GM12878 (cell line): Measurements from ENCODE around the gene SLC26A1. TPM values are rescaled to one million over a fixed set of nuclear protein-coding genes. Genes with fewer than 3 reads are reported as not detected.

Experiments
- ATF7 ChIP-seq: fragments of 450-650 bp; IDR thresholded peaks from 2 replicates; pipeline ENCODE4 v1.6.1; 2016; ENCODE audit warnings: low read depth, mild to moderate bottlenecking
- BACH1 ChIP-seq: fragments of 450-650 bp; IDR thresholded peaks from 2 replicates; pipeline ENCODE4 v1.6.1; 2017; ENCODE audit warnings: mild to moderate bottlenecking, borderline replicate concordance
- BRCA1 ChIP-seq: IDR thresholded peaks from 2 replicates; pipeline ENCODE4 v1.6.1; 2011; ENCODE audit warnings: low read depth, low read length, improper control_type of control experiment
- CREM ChIP-seq: IDR thresholded peaks from 2 replicates; pipeline ENCODE4 v1.6.1; 2014; ENCODE audit warnings: antibody characterized with exemption, low read depth
- ETV6 ChIP-seq, 2 experiments: fragments of 450-650 bp in 1 of 2; IDR thresholded peaks in 1 of 2; conservative IDR thresholded peaks in 1 of 2; 2 replicates each; pipeline ENCODE4 v1.6.1; 2014; ENCODE audit warnings: antibody characterized with exemption in 1 of 2, borderline replicate concordance in 1 of 2, low read depth in 1 of 2, mild to moderate bottlenecking in 1 of 2, moderate library complexity in 1 of 2
- FOXM1 ChIP-seq: IDR thresholded peaks from 2 replicates; pipeline ENCODE4 v1.6.1; 2012; ENCODE audit warnings: low read depth, mild to moderate bottlenecking, inconsistent platforms, low read length, moderate library complexity
- HDGF ChIP-seq: fragments of 450-650 bp; IDR thresholded peaks from 2 replicates; pipeline ENCODE4 v1.6.1; 2016; ENCODE audit warnings: antibody characterized with exemption
- IKZF1 ChIP-seq: fragments of 450-650 bp; conservative IDR thresholded peaks from 2 replicates; pipeline ENCODE4 v1.6.1; 2017; ENCODE audit warnings: antibody characterized with exemption, mild to moderate bottlenecking
- KLF5 ChIP-seq: fragments of 450-650 bp; IDR thresholded peaks from 2 replicates; pipeline ENCODE4 v1.6.1; 2014; ENCODE audit warnings: mild to moderate bottlenecking; ENCODE audit not compliant: partially characterized antibody
- MEF2B ChIP-seq: fragments of 450-650 bp; IDR thresholded peaks from 2 replicates; pipeline ENCODE4 v1.6.1; 2018; ENCODE audit warnings: mild to moderate bottlenecking, moderate library complexity; ENCODE audit not compliant: partially characterized antibody, poor library complexity, severe bottlenecking
- MYB ChIP-seq: fragments of 150-350 bp; IDR thresholded peaks from 2 replicates; pipeline ENCODE4 v1.6.1; 2014; ENCODE audit warnings: mild to moderate bottlenecking, low read depth, low read length, borderline replicate concordance
- NFXL1 ChIP-seq: fragments of 450-650 bp; IDR thresholded peaks from 2 replicates; pipeline ENCODE4 v1.6.1; 2017; ENCODE audit warnings: antibody characterized with exemption, mild to moderate bottlenecking, borderline replicate concordance
- NFYA ChIP-seq: IDR thresholded peaks from 2 replicates; pipeline ENCODE4 v1.6.1; 2011; ENCODE audit warnings: low read depth, mild to moderate bottlenecking, low read length, improper control_type of control experiment, borderline replicate concordance
- NRF1 ChIP-seq: conservative IDR thresholded peaks from 2 replicates; pipeline ENCODE4 v1.6.1; 2011; ENCODE audit warnings: mild to moderate bottlenecking, low read depth, low read length, improper control_type of control experiment
- PAX8 ChIP-seq: fragments of 450-650 bp; IDR thresholded peaks from 2 replicates; pipeline ENCODE4 v1.6.1; 2017; ENCODE audit warnings: mild to moderate bottlenecking, moderate library complexity
- RFX5 ChIP-seq: IDR thresholded peaks from 2 replicates; pipeline ENCODE4 v1.6.1; 2011; ENCODE audit warnings: low read depth, low read length, improper control_type of control experiment
- SIX5 ChIP-seq: IDR thresholded peaks from 2 replicates; pipeline ENCODE4 v1.6.1; 2011; ENCODE audit warnings: mild to moderate bottlenecking, low read depth, low read length, moderate library complexity; ENCODE audit not compliant: severe bottlenecking
- SUPT20H ChIP-seq: IDR thresholded peaks from 2 replicates; pipeline ENCODE4 v1.6.1; 2011; ENCODE audit warnings: low read depth, mild to moderate bottlenecking, low read length, moderate library complexity, borderline replicate concordance; ENCODE audit not compliant: control insufficient read depth
- TCF12 ChIP-seq: IDR thresholded peaks from 2 replicates; pipeline ENCODE4 v1.6.1; 2011; ENCODE audit warnings: low read depth, mild to moderate bottlenecking, low read length
- YBX1 ChIP-seq: fragments of 450-650 bp; IDR thresholded peaks from 2 replicates; pipeline ENCODE4 v1.6.1; 2016; ENCODE audit warnings: antibody characterized with exemption
- ZSCAN29 ChIP-seq: fragments of 450-650 bp; IDR thresholded peaks from 2 replicates; pipeline ENCODE4 v1.6.1; 2017; ENCODE audit warnings: mild to moderate bottlenecking, moderate library complexity
- polyA plus RNA-seq, 11 experiments: library from polyadenylated mRNA; depleted of rRNA in 4 of 11; unstranded in 6 of 11; stranded (reverse) in 5 of 11; fragments of >200 nt; fragmentation: Nextera tagmentation in 4 of 11; fragmentation: Illumina TruSeq in 1 of 11; extraction: Ambion mirVana in 4 of 11; extraction: Trizol in 1 of 11; gene quantifications; 1 replicate in 1 of 11; 2 replicates in 10 of 11; pipeline versions ENCODE4 v1.2.1 to v1.2.3, GENCODE V29; 2011 to 2016; ENCODE audit warnings: inconsistent platforms in 2 of 11, missing spikeins in 2 of 11, low read depth in 1 of 11
- total RNA-seq, 4 experiments: library from RNA; depleted of rRNA in 3 of 4; stranded (reverse); fragments of >200 nt in 3 of 4; fragmentation: Illumina TruSeq in 1 of 4; extraction: Trizol in 1 of 4; gene quantifications; 2 replicates each; pipeline versions ENCODE4 v1.2.1 to v1.2.3, GENCODE V29; 2013 to 2021
- TF ChIP-seq, protein P1 (sequence below): IDR thresholded peaks from 2 replicates; pipeline ENCODE4 v1.6.1; 2011; ENCODE audit warnings: low read depth, mild to moderate bottlenecking, low read length, moderate library complexity, borderline replicate concordance; ENCODE audit errors: extremely low read depth
- TF ChIP-seq, protein P2 (sequence below): fragments of 450-650 bp; IDR thresholded peaks from 2 replicates; pipeline ENCODE4 v1.6.1; 2017; ENCODE audit warnings: mild to moderate bottlenecking, low read depth, inconsistent platforms; ENCODE audit not compliant: poor library complexity, severe bottlenecking
- TF ChIP-seq, protein P3 (sequence below): fragments of 450-650 bp; IDR thresholded peaks from 2 replicates; pipeline ENCODE4 v1.6.1; 2017; ENCODE audit warnings: mild to moderate bottlenecking, moderate library complexity

The SLC26A1 gene
- total and polyA plus RNA-seq, 10 of the 15 experiments (the other 5 are each of a cell fraction or from before 2014, with no cell fraction given), result 0.05 to 0.96 (median 0.28) TPM; not detected in 5

DNA sequence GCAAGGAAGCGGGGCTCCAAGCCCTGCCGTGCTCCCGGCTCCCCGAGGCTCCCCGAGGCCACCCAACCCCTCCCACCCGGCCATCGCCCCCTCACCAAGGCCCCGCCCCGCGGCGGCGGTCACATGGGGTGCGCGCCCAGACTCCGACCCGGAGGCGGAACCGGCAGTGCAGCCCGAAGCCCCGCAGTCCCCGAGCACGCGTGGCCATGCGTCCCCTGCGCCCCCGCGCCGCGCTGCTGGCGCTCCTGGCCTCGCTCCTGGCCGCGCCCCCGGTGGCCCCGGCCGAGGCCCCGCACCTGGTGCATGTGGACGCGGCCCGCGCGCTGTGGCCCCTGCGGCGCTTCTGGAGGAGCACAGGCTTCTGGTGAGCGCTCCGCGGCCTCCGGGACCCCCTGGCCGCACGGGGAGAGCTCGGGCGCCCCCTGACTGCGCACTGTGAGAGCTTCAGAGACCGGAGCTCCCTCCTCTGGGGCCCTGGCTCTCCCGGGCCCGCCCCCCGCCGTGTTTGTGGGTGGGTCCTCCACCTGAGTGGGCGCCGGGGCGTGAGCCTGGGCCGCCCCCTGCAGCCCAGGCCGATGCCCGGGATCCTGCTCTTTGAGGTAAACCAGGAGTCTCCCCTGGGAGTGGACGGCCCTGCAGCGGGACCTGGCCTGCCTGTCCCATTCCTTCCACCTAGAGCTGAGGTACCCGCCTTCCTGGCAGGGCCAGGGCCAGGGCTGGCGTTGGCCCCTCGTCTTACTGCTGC is 6.2 kb downstream of the SLC26A1 start, which contains the start of gene IDUA (continued):
- TF ChIP-seq, protein P1, sequence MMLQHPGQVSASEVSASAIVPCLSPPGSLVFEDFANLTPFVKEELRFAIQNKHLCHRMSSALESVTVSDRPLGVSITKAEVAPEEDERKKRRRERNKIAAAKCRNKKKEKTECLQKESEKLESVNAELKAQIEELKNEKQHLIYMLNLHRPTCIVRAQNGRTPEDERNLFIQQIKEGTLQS, result no peak
- no peak for TF ChIP-seq MYB
- no peak for TF ChIP-seq ATF7
- TF ChIP-seq BRCA1, result no peak
- TF ChIP-seq ETV6 (conservative IDR thresholded peaks at IDR 0.05 in 1 of 2, IDR thresholded peaks at IDR 0.05 in 1 of 2; ENCODE audit: borderline replicate concordance in 1 of 2, low read depth in 1 of 2), result no peak
- TF ChIP-seq, protein P2, sequence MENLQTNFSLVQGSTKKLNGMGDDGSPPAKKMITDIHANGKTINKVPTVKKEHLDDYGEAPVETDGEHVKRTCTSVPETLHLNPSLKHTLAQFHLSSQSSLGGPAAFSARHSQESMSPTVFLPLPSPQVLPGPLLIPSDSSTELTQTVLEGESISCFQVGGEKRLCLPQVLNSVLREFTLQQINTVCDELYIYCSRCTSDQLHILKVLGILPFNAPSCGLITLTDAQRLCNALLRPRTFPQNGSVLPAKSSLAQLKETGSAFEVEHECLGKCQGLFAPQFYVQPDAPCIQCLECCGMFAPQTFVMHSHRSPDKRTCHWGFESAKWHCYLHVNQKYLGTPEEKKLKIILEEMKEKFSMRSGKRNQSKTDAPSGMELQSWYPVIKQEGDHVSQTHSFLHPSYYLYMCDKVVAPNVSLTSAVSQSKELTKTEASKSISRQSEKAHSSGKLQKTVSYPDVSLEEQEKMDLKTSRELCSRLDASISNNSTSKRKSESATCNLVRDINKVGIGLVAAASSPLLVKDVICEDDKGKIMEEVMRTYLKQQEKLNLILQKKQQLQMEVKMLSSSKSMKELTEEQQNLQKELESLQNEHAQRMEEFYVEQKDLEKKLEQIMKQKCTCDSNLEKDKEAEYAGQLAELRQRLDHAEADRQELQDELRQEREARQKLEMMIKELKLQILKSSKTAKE, result no peak
- no peak for TF ChIP-seq RFX5
- no peak for TF ChIP-seq NFYA
- TF ChIP-seq HDGF, result no peak
- TF ChIP-seq SUPT20H, result no peak
- TF ChIP-seq YBX1, result no peak
- TF ChIP-seq, protein P3, sequence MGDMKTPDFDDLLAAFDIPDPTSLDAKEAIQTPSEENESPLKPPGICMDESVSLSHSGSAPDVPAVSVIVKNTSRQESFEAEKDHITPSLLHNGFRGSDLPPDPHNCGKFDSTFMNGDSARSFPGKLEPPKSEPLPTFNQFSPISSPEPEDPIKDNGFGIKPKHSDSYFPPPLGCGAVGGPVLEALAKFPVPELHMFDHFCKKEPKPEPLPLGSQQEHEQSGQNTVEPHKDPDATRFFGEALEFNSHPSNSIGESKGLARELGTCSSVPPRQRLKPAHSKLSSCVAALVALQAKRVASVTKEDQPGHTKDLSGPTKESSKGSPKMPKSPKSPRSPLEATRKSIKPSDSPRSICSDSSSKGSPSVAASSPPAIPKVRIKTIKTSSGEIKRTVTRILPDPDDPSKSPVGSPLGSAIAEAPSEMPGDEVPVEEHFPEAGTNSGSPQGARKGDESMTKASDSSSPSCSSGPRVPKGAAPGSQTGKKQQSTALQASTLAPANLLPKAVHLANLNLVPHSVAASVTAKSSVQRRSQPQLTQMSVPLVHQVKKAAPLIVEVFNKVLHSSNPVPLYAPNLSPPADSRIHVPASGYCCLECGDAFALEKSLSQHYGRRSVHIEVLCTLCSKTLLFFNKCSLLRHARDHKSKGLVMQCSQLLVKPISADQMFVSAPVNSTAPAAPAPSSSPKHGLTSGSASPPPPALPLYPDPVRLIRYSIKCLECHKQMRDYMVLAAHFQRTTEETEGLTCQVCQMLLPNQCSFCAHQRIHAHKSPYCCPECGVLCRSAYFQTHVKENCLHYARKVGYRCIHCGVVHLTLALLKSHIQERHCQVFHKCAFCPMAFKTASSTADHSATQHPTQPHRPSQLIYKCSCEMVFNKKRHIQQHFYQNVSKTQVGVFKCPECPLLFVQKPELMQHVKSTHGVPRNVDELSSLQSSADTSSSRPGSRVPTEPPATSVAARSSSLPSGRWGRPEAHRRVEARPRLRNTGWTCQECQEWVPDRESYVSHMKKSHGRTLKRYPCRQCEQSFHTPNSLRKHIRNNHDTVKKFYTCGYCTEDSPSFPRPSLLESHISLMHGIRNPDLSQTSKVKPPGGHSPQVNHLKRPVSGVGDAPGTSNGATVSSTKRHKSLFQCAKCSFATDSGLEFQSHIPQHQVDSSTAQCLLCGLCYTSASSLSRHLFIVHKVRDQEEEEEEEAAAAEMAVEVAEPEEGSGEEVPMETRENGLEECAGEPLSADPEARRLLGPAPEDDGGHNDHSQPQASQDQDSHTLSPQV, result peak; percentile 71; the same call in 1 of the 2 replicates
- TF ChIP-seq NRF1, result no peak
- no peak for TF ChIP-seq TCF12
- TF ChIP-seq MEF2B, result no peak
- TF ChIP-seq CREM, result no peak
- no peak for TF ChIP-seq PAX8
- no peak for TF ChIP-seq KLF5
- TF ChIP-seq IKZF1, result peak; percentile 86
- no peak for TF ChIP-seq SIX5
- no peak for TF ChIP-seq NFXL1
- TF ChIP-seq ZSCAN29, result peak; percentile 77; the same call in 1 of the 2 replicates
- TF ChIP-seq FOXM1, result no peak
- peak; percentile 99 for TF ChIP-seq BACH1
